GM12874 (cell line): ENCODE results near the gene CUX1.

Experiments
- TF ChIP-seq, protein P1 (sequence below): IDR thresholded peaks from 2 replicates; pipeline ENCODE4 v1.5.1; 2011; ENCODE audit warnings: low read depth, mild to moderate bottlenecking, control low read depth, low read length, moderate library complexity; ENCODE audit not compliant: insufficient read depth

Gene CUX1

DNA sequence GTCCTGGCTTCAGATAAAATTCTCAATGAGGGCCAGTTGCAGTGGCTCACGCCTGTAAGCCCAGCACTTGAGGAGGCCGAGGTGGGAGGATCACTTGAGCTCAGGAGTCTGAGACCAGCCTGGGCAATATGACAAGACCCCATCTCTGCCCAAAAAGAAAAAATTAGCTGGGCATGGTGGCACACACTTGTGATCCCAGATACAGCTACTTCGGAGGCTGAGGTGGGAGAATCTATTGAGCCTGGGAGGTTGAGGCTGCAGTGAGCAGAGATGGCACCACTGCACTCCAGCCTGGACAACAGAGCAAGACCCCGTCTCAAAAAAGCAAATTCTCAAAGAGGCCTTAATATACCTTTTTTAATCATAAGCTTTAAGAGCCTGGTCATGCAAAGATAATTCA lies 142.9 kb downstream of the CUX1 start:
- TF ChIP-seq, protein P1, sequence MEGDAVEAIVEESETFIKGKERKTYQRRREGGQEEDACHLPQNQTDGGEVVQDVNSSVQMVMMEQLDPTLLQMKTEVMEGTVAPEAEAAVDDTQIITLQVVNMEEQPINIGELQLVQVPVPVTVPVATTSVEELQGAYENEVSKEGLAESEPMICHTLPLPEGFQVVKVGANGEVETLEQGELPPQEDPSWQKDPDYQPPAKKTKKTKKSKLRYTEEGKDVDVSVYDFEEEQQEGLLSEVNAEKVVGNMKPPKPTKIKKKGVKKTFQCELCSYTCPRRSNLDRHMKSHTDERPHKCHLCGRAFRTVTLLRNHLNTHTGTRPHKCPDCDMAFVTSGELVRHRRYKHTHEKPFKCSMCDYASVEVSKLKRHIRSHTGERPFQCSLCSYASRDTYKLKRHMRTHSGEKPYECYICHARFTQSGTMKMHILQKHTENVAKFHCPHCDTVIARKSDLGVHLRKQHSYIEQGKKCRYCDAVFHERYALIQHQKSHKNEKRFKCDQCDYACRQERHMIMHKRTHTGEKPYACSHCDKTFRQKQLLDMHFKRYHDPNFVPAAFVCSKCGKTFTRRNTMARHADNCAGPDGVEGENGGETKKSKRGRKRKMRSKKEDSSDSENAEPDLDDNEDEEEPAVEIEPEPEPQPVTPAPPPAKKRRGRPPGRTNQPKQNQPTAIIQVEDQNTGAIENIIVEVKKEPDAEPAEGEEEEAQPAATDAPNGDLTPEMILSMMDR = no peak

DNA sequence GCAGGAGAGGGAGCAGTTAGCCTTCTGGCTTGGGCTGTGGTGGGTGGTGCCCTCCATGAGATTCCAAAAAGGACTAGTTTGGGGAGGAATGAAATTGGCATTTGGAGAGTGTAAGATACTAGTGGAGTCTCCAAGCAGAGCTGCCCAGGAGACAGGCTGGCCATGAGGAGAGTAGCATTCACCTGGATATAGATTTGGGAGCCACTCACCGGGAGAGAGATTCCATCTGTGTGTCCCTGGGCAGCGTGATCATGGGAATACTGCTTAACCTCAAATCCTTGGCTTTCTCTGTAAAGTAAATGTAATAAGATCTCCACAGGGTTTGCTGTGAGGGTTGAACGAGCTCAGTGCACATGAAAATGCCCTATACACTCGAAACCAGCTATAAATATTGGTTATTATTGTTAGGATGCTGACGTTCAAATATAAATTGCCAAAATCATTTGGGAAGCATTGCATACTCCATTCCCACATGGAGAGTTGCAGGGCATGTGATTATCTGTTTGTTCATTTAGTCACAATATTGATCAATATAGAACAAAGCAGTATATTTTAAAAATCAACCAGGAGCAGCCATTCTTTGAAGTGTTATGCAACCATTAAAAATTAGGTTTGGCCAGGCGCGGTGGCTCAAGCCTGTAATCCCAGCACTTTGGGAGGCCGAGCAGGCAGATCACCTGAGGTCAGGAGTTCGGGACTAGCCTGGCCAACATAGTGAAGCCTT lies 143.7 kb downstream of the CUX1 start:
- TF ChIP-seq, protein P1 = no peak

DNA sequence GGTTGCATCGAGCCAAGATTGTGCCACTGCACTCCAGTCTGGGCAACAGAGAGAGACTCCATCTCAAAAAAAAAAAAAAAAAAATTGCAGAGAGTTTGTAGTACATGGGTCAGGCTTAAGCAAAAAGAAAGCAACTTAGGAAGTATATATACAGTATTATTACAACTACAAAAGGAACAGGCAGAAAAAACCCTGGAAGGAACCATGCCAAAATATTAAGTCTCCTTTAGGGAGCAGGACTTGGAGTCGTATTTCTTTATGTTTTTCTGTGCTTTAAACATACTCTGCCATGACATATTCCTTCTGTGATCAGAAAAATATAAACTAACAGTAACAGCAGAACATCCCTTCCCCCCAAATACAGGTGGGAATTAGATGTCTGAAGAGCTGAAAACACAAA lies 144.4 kb downstream of the CUX1 start:
- TF ChIP-seq, protein P1 = no peak

DNA sequence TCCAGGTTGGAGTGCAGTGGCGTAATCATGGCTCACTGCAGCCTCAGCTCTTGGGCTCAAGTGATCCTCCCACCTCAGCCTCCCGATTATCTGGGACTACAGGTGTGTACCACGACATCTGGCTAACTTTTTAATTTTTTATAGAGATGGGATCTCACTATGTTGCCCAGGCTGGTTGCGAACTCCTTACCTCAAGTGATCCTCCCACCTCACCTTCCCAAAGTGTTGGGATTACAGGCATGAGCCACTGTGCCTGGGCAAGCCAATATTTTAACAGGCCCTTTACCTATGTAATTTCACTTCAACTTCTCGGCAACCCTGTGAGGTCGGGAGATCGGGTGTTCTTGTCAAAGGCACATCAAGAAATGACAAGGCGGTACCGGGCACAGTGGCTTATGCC lies 146.3 kb downstream of the CUX1 start:
- TF ChIP-seq, protein P1 = no peak

DNA sequence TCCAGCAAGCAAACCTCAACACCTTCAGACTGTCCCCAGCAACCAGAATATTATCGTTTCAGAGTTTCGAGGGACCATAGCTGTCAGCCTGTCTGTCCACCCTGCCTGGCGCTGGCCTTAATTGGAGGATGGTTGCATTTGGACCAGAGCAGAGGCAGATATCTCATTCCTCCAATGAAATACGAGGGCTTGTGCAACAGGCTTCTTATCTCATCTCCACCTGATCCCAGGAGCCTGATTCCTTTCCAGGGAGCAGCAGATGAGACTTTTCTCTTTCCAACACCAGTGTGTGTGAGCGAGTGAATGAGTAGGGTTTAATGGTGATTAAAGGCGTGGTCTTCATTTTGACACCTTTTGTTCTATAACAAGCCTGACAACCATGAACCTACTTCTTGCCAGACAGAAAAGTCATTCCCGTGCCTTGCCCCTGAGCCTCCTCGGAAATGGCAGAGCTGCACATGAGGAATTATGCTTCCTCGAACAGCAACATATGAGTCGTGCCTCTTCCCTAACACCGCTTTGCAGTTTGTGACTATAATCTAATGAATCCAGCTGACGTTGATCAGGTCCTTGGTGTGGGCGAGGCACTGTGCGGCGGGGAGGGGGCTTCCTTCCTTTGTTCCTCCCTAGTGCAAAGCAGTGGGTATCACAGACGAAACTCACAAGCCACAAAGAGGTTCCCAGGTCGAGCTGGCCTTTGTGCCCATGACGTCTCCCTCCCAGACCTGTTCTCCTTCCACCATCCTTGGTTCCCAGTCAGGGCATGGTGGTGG lies 147.4 kb downstream of the CUX1 start:
- TF ChIP-seq, protein P1 = no peak

DNA sequence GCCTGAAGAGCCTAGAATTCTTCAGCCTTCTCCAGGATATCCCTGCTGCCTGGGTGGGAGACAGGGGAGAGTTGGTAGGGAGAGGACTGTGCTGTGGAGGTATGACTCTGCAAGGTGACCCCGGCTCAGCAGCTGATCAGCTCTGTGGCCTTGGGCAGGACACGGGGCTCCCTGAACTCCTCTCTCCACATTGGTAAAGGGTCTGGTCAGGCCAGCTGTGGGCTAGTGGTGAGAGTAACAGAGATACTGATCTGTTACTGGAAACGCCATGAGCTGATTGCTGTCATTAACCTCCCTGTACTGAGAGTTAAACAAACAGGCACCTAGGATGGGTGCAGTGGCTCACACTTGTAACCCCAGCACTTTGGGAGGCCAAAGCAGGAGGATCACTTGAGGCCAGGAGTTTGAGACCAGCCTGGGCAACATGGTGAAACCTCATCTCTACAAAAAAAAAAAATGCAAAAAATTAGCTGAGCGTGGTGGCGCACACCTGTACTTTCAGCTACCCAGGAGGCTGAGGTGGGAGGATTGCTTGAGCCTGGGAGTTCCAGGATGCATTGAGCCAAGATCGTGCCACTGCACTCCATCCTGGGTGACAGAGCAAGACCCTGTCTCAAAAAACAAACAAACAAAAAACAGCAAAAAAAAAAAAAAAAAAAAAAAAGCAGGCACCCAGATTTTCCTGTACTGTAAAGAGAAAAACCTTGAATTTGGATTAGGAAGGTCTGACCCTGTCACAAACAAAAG lies 151.5 kb downstream of the CUX1 start:
- TF ChIP-seq, protein P1 = no peak

DNA sequence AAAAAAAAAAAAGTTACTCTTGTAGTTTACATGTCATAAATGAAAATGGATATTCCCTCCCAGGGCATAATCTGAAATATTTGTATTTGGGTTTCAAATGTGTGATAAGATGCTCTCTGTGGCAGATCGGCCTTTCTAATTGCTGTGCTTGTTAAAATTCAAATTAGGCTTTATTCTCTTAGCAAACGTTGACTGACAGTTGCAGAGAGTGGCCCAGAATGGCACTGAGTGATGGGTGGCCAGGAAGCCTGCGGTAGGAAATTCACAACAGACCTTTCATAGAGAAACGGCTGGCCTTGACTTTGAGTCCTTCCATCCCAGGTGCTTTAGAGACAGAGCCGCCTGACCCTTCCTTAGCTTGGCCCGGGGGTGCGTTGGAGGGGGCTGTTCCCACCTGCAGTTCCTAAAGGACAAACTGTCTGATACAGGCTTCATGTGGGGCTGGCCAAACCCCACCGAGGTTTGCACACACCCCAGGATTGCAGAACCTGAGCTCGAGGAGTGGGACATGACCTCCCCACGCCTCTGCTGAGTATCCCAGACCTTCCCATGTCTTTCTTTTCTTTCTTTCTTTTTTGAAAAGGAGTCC lies 152.7 kb downstream of the CUX1 start:
- TF ChIP-seq, protein P1 = no peak
